ENCODE results near the gene IL32. TPM values are rescaled to one million over a fixed set of nuclear protein-coding genes. Genes with fewer than 3 reads are reported as not detected.

IL32 gene
- total RNA-seq, 1 experiment from 2014 or later, result 4.5 TPM

GRCh38 chr16:3025032-3026002, 40.1 kb upstream of the IL32 start:
- no peak for DNase-seq (ENCODE audit: low spot score)
- ChIA-PET CTCF (interaction anchor here (0.6 kb wide), 1 partner anchor 34 kb away, joined by 5 read pairs; no protein-coding TSS in a partner anchor), POLR2A (ENCODE audit: low non-redundant PET) (no interaction called here)
- H3K27me3 ChIP-seq (replicated peaks; ENCODE audit: insufficient read depth, low read depth, low read length, poor library complexity), result peaks cover 16% of the 10 kb centered on the region
- peaks cover 3% of the 10 kb centered on the region for H3K36me3 ChIP-seq (ENCODE audit: insufficient read depth, low read length, poor library complexity, severe bottlenecking)
- BruUV-seq (replicated peaks), result no TSS peak
- intact Hi-C loops (cut with micrococcal nuclease; ENCODE audit: unreplicated experiment), result no loop called here
- H3K9me3 ChIP-seq (ENCODE audit: low read depth, low read length, poor library complexity, severe bottlenecking), result no peaks in the 10 kb centered on the region
- TF ChIP-seq EZH2 (IDR thresholded peaks at IDR 0.05; ENCODE audit: borderline replicate concordance, low read depth, low read length, poor library complexity, severe bottlenecking), result no peak
- TF ChIP-seq, protein P1, sequence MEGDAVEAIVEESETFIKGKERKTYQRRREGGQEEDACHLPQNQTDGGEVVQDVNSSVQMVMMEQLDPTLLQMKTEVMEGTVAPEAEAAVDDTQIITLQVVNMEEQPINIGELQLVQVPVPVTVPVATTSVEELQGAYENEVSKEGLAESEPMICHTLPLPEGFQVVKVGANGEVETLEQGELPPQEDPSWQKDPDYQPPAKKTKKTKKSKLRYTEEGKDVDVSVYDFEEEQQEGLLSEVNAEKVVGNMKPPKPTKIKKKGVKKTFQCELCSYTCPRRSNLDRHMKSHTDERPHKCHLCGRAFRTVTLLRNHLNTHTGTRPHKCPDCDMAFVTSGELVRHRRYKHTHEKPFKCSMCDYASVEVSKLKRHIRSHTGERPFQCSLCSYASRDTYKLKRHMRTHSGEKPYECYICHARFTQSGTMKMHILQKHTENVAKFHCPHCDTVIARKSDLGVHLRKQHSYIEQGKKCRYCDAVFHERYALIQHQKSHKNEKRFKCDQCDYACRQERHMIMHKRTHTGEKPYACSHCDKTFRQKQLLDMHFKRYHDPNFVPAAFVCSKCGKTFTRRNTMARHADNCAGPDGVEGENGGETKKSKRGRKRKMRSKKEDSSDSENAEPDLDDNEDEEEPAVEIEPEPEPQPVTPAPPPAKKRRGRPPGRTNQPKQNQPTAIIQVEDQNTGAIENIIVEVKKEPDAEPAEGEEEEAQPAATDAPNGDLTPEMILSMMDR (conservative IDR thresholded peaks at IDR 0.05; ENCODE audit: low read depth, low read length), result no peak
- H3K4me1 ChIP-seq (ENCODE audit: insufficient read depth, low read length, poor library complexity, severe bottlenecking), result peaks cover 34% of the 10 kb centered on the region
- no peak overlapping the region for H3K27ac ChIP-seq (ENCODE audit: low read depth, low read length, poor library complexity, severe bottlenecking)
- no peak overlapping the region for H3K4me3 ChIP-seq (ENCODE audit: low read depth, low read length, poor library complexity, severe bottlenecking)

GRCh38 chr16:3026003-3026378, 39.4 kb upstream of the IL32 start:
- no peak overlapping the region for H3K4me3 ChIP-seq (ENCODE audit: low read depth, low read length, poor library complexity, severe bottlenecking)
- H3K9me3 ChIP-seq (ENCODE audit: low read depth, low read length, poor library complexity, severe bottlenecking), result no peaks in the 10 kb centered on the region
- TF ChIP-seq, protein P1 (conservative IDR thresholded peaks at IDR 0.05; ENCODE audit: low read depth, low read length), result no peak
- TF ChIP-seq EZH2 (IDR thresholded peaks at IDR 0.05; ENCODE audit: borderline replicate concordance, low read depth, low read length, poor library complexity, severe bottlenecking), result no peak
- intact Hi-C loops (cut with micrococcal nuclease; ENCODE audit: unreplicated experiment), result no loop called here
- POLR2A ChIA-PET (ENCODE audit: low non-redundant PET), result no interaction called here
- H3K27me3 ChIP-seq (replicated peaks; ENCODE audit: insufficient read depth, low read depth, low read length, poor library complexity), result peaks cover 20% of the 10 kb centered on the region
- H3K4me1 ChIP-seq (ENCODE audit: insufficient read depth, low read length, poor library complexity, severe bottlenecking), result peaks cover 34% of the 10 kb centered on the region
- BruUV-seq (replicated peaks), result no TSS peak
- no peak overlapping the region for H3K27ac ChIP-seq (ENCODE audit: low read depth, low read length, poor library complexity, severe bottlenecking)
- CTCF ChIA-PET, result interaction anchor here (0.9 kb wide), 1 partner anchor 34 kb away, joined by 3 read pairs; no protein-coding TSS in a partner anchor
- no peak for DNase-seq (ENCODE audit: low spot score)
- H3K36me3 ChIP-seq (ENCODE audit: insufficient read depth, low read length, poor library complexity, severe bottlenecking), result peaks cover 3% of the 10 kb centered on the region

- no peaks in the 10 kb centered on the region for H3K9me3 ChIP-seq (ENCODE audit: low read depth, low read length, poor library complexity, severe bottlenecking)
- peaks cover 3% of the 10 kb centered on the region for H3K36me3 ChIP-seq (ENCODE audit: insufficient read depth, low read length, poor library complexity, severe bottlenecking)
- TF ChIP-seq EZH2 (IDR thresholded peaks at IDR 0.05; ENCODE audit: borderline replicate concordance, low read depth, low read length, poor library complexity, severe bottlenecking), result no peak
- TF ChIP-seq, protein P1 (conservative IDR thresholded peaks at IDR 0.05; ENCODE audit: low read depth, low read length), result no peak
- no peak overlapping the region for H3K27ac ChIP-seq (ENCODE audit: low read depth, low read length, poor library complexity, severe bottlenecking)
- H3K27me3 ChIP-seq (replicated peaks; ENCODE audit: insufficient read depth, low read depth, low read length, poor library complexity), result peaks cover 20% of the 10 kb centered on the region
- peaks cover 29% of the 10 kb centered on the region for H3K4me1 ChIP-seq (ENCODE audit: insufficient read depth, low read length, poor library complexity, severe bottlenecking)
- no TSS peak for BruUV-seq (replicated peaks)
- DNase-seq (ENCODE audit: low spot score), result no peak
- POLR2A ChIA-PET (ENCODE audit: low non-redundant PET), result no interaction called here
- CTCF ChIA-PET, result interaction anchor here (0.6 to 0.9 kb wide), 2 partner anchors 21 to 33 kb away, joined by 3 to 6 read pairs; no protein-coding TSS in a partner anchor
- H3K4me3 ChIP-seq (ENCODE audit: low read depth, low read length, poor library complexity, severe bottlenecking), result no peak overlapping the region
- intact Hi-C loops (cut with micrococcal nuclease; ENCODE audit: unreplicated experiment), result no loop called here
Measured at GRCh38 chr16:3026609-3027488, 38.6 kb upstream of the IL32 start.

Data from A673 (cell line).